ENCODE measurements around the gene APRT. TPM values are rescaled to one million over a fixed set of nuclear protein-coding genes. Genes with fewer than 3 reads are reported as not detected.
"Not testable (repeated sequence)": the region's sequence is repeated elsewhere in the genome, so short reads cannot be mapped to it uniquely, and the experiment has no call there.

Gene APRT
- total RNA-seq, 1 donor from 2014 or later: 301 TPM

GRCh38 chr16:88793251-88793954 lies 18.3 kb downstream of the APRT start:
- Mint-ChIP-seq H3K27ac (no peak overlapping the region), H3K4me3 (no peak overlapping the region)

GRCh38 chr16:88792668-88793250 lies 19.0 kb downstream of the APRT start:
- Mint-ChIP-seq H3K36me3 (ENCODE audit: low read depth) (no peaks in the 10 kb centered on the region), H3K27ac (no peak overlapping the region), H3K4me1 (ENCODE audit: low read depth) (peaks cover 26% of the 10 kb centered on the region), H3K9me3 (no peaks in the 10 kb centered on the region), H3K4me3 (no peak overlapping the region), H3K27me3 (ENCODE audit: insufficient read depth) (peaks cover 4% of the 10 kb centered on the region)
- no peak for DNase-seq (ENCODE audit: low spot score)
- intact Hi-C loops (cut with micrococcal nuclease): no loop called here

More at GRCh38 chr16:88793251-88793954, 18.3 kb downstream of the APRT start:
- no peaks in the 10 kb centered on the region for H3K27me3 Mint-ChIP-seq (ENCODE audit: insufficient read depth)
- no peak for DNase-seq (ENCODE audit: low spot score)
- no peaks in the 10 kb centered on the region for H3K9me3 Mint-ChIP-seq
- peaks cover 26% of the 10 kb centered on the region for H3K4me1 Mint-ChIP-seq (ENCODE audit: low read depth)
- no peaks in the 10 kb centered on the region for H3K36me3 Mint-ChIP-seq (ENCODE audit: low read depth)
- intact Hi-C loops (cut with micrococcal nuclease): no loop called here

GRCh38 chr16:88792078-88792550 lies 19.6 kb downstream of the APRT start:
- H3K27ac Mint-ChIP-seq: no peak overlapping the region
- intact Hi-C loops (cut with micrococcal nuclease): no loop called here
- no peak overlapping the region for H3K4me3 Mint-ChIP-seq
- H3K27me3 Mint-ChIP-seq (ENCODE audit: insufficient read depth): peaks cover 4% of the 10 kb centered on the region
- no peaks in the 10 kb centered on the region for H3K9me3 Mint-ChIP-seq
- H3K4me1 Mint-ChIP-seq (ENCODE audit: low read depth): peaks cover 26% of the 10 kb centered on the region
- H3K36me3 Mint-ChIP-seq (ENCODE audit: low read depth): no peaks in the 10 kb centered on the region
- DNase-seq (ENCODE audit: low spot score): no peak

GRCh38 chr16:88790312-88791211 lies 21.2 kb downstream of the APRT start:
- Mint-ChIP-seq H3K36me3 (ENCODE audit: low read depth) (no peaks in the 10 kb centered on the region), H3K9me3 (no peaks in the 10 kb centered on the region), H3K4me1 (ENCODE audit: low read depth) (peaks cover 26% of the 10 kb centered on the region), H3K27ac (peak overlapping the region; percentile 76), H3K4me3 (peak overlapping the region; percentile 56), H3K27me3 (ENCODE audit: insufficient read depth) (peaks cover 4% of the 10 kb centered on the region)
- intact Hi-C loops (cut with micrococcal nuclease): no loop called here
- DNase-seq (ENCODE audit: low spot score): no peak

GRCh38 chr16:88789594-88789993 lies 22.1 kb downstream of the APRT start:
- H3K4me1 Mint-ChIP-seq (ENCODE audit: low read depth): peaks cover 18% of the 10 kb centered on the region
- H3K9me3 Mint-ChIP-seq: no peaks in the 10 kb centered on the region
- H3K27ac Mint-ChIP-seq: no peak overlapping the region
- peak overlapping the region; percentile 56 for H3K4me3 Mint-ChIP-seq
- no peak for DNase-seq (ENCODE audit: low spot score)
- intact Hi-C loops (cut with micrococcal nuclease): loop anchor here (10.0 kb wide), 1 partner anchor 335 kb away; the partner anchor contains the start of gene ZFPM1
- no peaks in the 10 kb centered on the region for H3K36me3 Mint-ChIP-seq (ENCODE audit: low read depth)
- H3K27me3 Mint-ChIP-seq (ENCODE audit: insufficient read depth): peaks cover 4% of the 10 kb centered on the region

GRCh38 chr16:88788749-88789148 lies 23.0 kb downstream of the APRT start:
- H3K36me3 Mint-ChIP-seq (ENCODE audit: low read depth); DNase-seq (ENCODE audit: low spot score); H3K27ac Mint-ChIP-seq; H3K27me3 Mint-ChIP-seq (ENCODE audit: insufficient read depth); H3K9me3 Mint-ChIP-seq; H3K4me3 Mint-ChIP-seq: not testable (repeated sequence)
- H3K4me1 Mint-ChIP-seq (ENCODE audit: low read depth): peaks cover 16% of the 10 kb centered on the region
- intact Hi-C loops (cut with micrococcal nuclease): loop anchor here (10.0 kb wide), 1 partner anchor 334 kb away; the partner anchor contains the start of gene ZFPM1

- no peaks in the 10 kb centered on the region for H3K9me3 Mint-ChIP-seq
Measured at GRCh38 chr16:88787579-88788314, 24.0 kb downstream of the APRT start.

GRCh38 chr16:88785106-88785924 lies 26.4 kb downstream of the APRT start, which contains the start of gene PIEZO1:
Gene PIEZO1, minus strand, starts transcription at chr16:88785220. Its CDS starts 256 bp downstream, at chr16:88784964.
- Mint-ChIP-seq H3K27ac (peak within 1 kb of the TSS; percentile 87), H3K9me3 (no peaks in the 10 kb centered on the region), H3K4me1 (ENCODE audit: low read depth) (peaks cover 43% of the 10 kb centered on the region), H3K36me3 (ENCODE audit: low read depth) (peaks cover 1% of the 10 kb centered on the region), H3K27me3 (ENCODE audit: insufficient read depth) (peaks cover 4% of the 10 kb centered on the region), H3K4me3 (peak within 1 kb of the TSS; percentile 82)
- DNase-seq (ENCODE audit: low spot score): peak; percentile 80
- intact Hi-C loops (cut with micrococcal nuclease): loop anchor here (1.0 to 10.0 kb wide), 4 partner anchors 18 to 331 kb away; partner anchors contain the start of genes CDT1 and ZFPM1

More at GRCh38 chr16:88787579-88788314, 24.0 kb downstream of the APRT start:
- Mint-ChIP-seq H3K27ac (no peak overlapping the region), H3K36me3 (ENCODE audit: low read depth) (peaks cover 1% of the 10 kb centered on the region), H3K4me1 (ENCODE audit: low read depth) (peaks cover 26% of the 10 kb centered on the region), H3K27me3 (ENCODE audit: insufficient read depth) (peaks cover 4% of the 10 kb centered on the region), H3K4me3 (no peak overlapping the region)
- DNase-seq (ENCODE audit: low spot score): no peak
- intact Hi-C loops (cut with micrococcal nuclease): loop anchor here (10.0 kb wide), 1 partner anchor 333 kb away; the partner anchor contains the start of gene ZFPM1

GRCh38 chr16:88784856-88785105 lies 26.9 kb downstream of the APRT start:
- Mint-ChIP-seq H3K27me3 (ENCODE audit: insufficient read depth) (peaks cover 4% of the 10 kb centered on the region), H3K27ac (no peak overlapping the region), H3K4me3 (no peak overlapping the region), H3K4me1 (ENCODE audit: low read depth) (peaks cover 40% of the 10 kb centered on the region), H3K9me3 (no peaks in the 10 kb centered on the region), H3K36me3 (ENCODE audit: low read depth) (peaks cover 1% of the 10 kb centered on the region)
- intact Hi-C loops (cut with micrococcal nuclease): loop anchor here (1.0 to 10.0 kb wide), 7 partner anchors 19 to 708 kb away; partner anchors contain the start of genes ANKRD11, CDT1, TRAPPC2L and ZFPM1
- DNase-seq (ENCODE audit: low spot score): no peak

GRCh38 chr16:88784074-88784855 lies 27.5 kb downstream of the APRT start:
- no peak for DNase-seq (ENCODE audit: low spot score)
- peaks cover 4% of the 10 kb centered on the region for H3K27me3 Mint-ChIP-seq (ENCODE audit: insufficient read depth)
- H3K36me3 Mint-ChIP-seq (ENCODE audit: low read depth): peaks cover 1% of the 10 kb centered on the region
- intact Hi-C loops (cut with micrococcal nuclease): loop anchor here (1.0 to 10.0 kb wide), 4 partner anchors 73 to 708 kb away; partner anchors contain the start of genes ANKRD11, TRAPPC2L and ZFPM1
- peak overlapping the region; percentile 89 for H3K27ac Mint-ChIP-seq
- H3K9me3 Mint-ChIP-seq: no peaks in the 10 kb centered on the region
- peak overlapping the region; percentile 82 for H3K4me3 Mint-ChIP-seq
- peaks cover 37% of the 10 kb centered on the region for H3K4me1 Mint-ChIP-seq (ENCODE audit: low read depth)
